Endodermal cell (in vitro differentiated cells): ENCODE results near the gene VPS54. TPM values are rescaled to one million over a fixed set of nuclear protein-coding genes. Genes with fewer than 3 reads are reported as not detected.
A peak's percentile ranks its signal among the peaks of the same experiment; 100 is the strongest.
"Not testable (repeated sequence)": the region's sequence is repeated elsewhere in the genome, so short reads cannot be mapped to it uniquely, and the experiment has no call there.

ENCODE experiments used
- DNase-seq: peaks from one replicate; pipeline ENCODE4 v3.0.0-alpha.2; 2017
- H3K27ac ChIP-seq: 2 replicates; pipeline ENCODE4 v1.5.1; 2013; ENCODE audit warnings: mild to moderate bottlenecking, low read depth, low read length, moderate library complexity
- H3K27me3 ChIP-seq: 2 replicates; pipeline ENCODE4 v1.6.1; 2013; ENCODE audit warnings: mild to moderate bottlenecking, low read length, moderate library complexity; ENCODE audit not compliant: insufficient read depth, control insufficient read depth, poor library complexity, severe bottlenecking
- H3K36me3 ChIP-seq: 2 replicates; pipeline ENCODE4 v1.7.0; 2013; ENCODE audit warnings: mild to moderate bottlenecking, low read length, moderate library complexity; ENCODE audit not compliant: control insufficient read depth, insufficient read depth
- H3K4me1 ChIP-seq: one replicate; pipeline ENCODE4 v1.7.0; 2013; ENCODE audit warnings: low read length; ENCODE audit not compliant: control insufficient read depth, insufficient read depth
- H3K4me3 ChIP-seq: 2 replicates; pipeline ENCODE4 v1.5.1; 2013; ENCODE audit warnings: mild to moderate bottlenecking, low read length, moderate library complexity
- H3K9ac ChIP-seq: 2 replicates; pipeline ENCODE4 v1.6.1; 2013; ENCODE audit warnings: mild to moderate bottlenecking, low read length, moderate library complexity; ENCODE audit not compliant: poor library complexity, severe bottlenecking; ENCODE audit errors: extremely low read depth
- H3K9me3 ChIP-seq: 2 replicates; pipeline ENCODE4 v1.6.1; 2013; ENCODE audit warnings: mild to moderate bottlenecking, low read length, moderate library complexity; ENCODE audit not compliant: control insufficient read depth
- H3K27ac Mint-ChIP-seq: 2 replicates; pipeline ENCODE4 v1.8.0; 2020; ENCODE audit warnings: mixed read lengths
- H3K27me3 Mint-ChIP-seq: 2 replicates; pipeline ENCODE4 v1.8.0; 2021; ENCODE audit warnings: mild to moderate bottlenecking, mixed read lengths; ENCODE audit not compliant: insufficient read depth
- H3K36me3 Mint-ChIP-seq: 2 replicates; pipeline ENCODE4 v1.8.0; 2020; ENCODE audit warnings: low read depth, mixed read lengths
- H3K4me1 Mint-ChIP-seq: 2 replicates; pipeline ENCODE4 v1.8.0; 2020; ENCODE audit warnings: mixed read lengths
- H3K4me3 Mint-ChIP-seq: 2 replicates; pipeline ENCODE4 v1.8.0; 2020; ENCODE audit warnings: mild to moderate bottlenecking, moderate library complexity, mixed read lengths
- H3K9me3 Mint-ChIP-seq: 2 replicates; pipeline ENCODE4 v1.8.0; 2020; ENCODE audit warnings: mild to moderate bottlenecking, mixed read lengths
- WGBS, 2 experiments: methylation state at CpG; one replicate each; pipeline versions ENCODE4 v1.1.5 to v1.1.7; 2013; ENCODE audit warnings: missing lambda C conversion rate in 2 of 2, mixed read lengths in 1 of 2; ENCODE audit not compliant: insufficient coverage in 1 of 2, insufficient read length in 1 of 2; 5-methylcytosine and 5-hydroxymethylcytosine counted together
- total RNA-seq, 2 donors: library from RNA; stranded (reverse); fragmentation: NEBNext Ultra II Directional in 1 of 2; extraction: Animal tissue kit (Norgen Biotek cat#: 25700) in 1 of 2; gene quantifications; 2 replicates in 1 of 2; 3 replicates in 1 of 2; pipeline ENCODE4 v1.2.1, GENCODE V29; 2021
- TF ChIP-seq, protein P1 (sequence below): fragments of 200-600 bp; sonication (generic); conservative IDR thresholded peaks from 2 replicates; pipeline ENCODE4 v1.5.0; 2021; ENCODE audit warnings: antibody characterized with exemption, mild to moderate bottlenecking

Gene VPS54
- total RNA-seq, 2 donors from 2014 or later: 18.4 to 25.7 TPM

DNA sequence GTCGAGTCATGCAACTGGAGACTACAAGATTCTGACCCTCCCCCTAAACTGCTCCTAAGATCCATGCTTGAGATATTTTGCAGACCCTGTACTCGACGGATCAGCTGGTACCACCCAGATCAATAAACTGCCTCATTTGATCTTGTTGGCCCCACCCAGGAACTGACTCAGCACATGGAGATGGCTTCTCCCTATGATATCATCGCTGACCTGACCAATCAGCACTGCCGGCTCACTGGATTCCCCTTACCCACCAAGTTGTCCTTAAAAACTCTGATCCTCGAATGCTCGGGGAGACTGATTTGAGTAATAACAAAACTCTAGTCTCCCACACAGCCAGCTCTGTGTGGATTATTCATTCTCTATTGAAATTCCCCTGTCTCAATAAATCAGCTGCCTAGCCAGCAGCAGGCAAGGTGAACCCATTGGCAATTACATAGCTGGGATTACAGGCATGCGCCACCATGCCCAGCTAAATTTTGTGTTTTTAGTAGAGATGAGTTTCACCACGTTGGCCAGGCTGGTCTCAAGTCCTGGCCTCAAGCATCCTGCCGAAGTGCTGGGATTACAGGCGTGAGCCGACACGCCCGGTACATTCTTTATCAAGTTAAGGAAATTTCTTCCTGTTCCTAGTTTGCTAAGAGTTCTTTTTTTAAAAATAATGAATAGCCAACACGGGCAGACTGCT lies 43.6 kb downstream of the VPS54 start:
- 85 to 88% methylated on average over 13 to 15 of the region's 15 CpGs for WGBS, 2 experiments
- H3K4me1 Mint-ChIP-seq: peaks cover 11% of the 10 kb centered on the region
- H3K4me3 Mint-ChIP-seq: no peak overlapping the region
- Histone ChIP-seq H3K4me3 (no peak overlapping the region), H3K27me3 (no peaks in the 10 kb centered on the region), H3K4me1 (no peaks in the 10 kb centered on the region), H3K9me3 (peaks cover 24% of the 10 kb centered on the region), H3K9ac (no peak overlapping the region), H3K36me3 (peaks cover 75% of the 10 kb centered on the region), H3K27ac (no peak overlapping the region)
- H3K27me3 Mint-ChIP-seq: no peaks in the 10 kb centered on the region
- DNase-seq: no peak
- peaks cover 16% of the 10 kb centered on the region for H3K9me3 Mint-ChIP-seq
- peaks cover 69% of the 10 kb centered on the region for H3K36me3 Mint-ChIP-seq
- H3K27ac Mint-ChIP-seq: no peak overlapping the region
- TF ChIP-seq, protein P1, sequence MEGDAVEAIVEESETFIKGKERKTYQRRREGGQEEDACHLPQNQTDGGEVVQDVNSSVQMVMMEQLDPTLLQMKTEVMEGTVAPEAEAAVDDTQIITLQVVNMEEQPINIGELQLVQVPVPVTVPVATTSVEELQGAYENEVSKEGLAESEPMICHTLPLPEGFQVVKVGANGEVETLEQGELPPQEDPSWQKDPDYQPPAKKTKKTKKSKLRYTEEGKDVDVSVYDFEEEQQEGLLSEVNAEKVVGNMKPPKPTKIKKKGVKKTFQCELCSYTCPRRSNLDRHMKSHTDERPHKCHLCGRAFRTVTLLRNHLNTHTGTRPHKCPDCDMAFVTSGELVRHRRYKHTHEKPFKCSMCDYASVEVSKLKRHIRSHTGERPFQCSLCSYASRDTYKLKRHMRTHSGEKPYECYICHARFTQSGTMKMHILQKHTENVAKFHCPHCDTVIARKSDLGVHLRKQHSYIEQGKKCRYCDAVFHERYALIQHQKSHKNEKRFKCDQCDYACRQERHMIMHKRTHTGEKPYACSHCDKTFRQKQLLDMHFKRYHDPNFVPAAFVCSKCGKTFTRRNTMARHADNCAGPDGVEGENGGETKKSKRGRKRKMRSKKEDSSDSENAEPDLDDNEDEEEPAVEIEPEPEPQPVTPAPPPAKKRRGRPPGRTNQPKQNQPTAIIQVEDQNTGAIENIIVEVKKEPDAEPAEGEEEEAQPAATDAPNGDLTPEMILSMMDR: no peak

DNA sequence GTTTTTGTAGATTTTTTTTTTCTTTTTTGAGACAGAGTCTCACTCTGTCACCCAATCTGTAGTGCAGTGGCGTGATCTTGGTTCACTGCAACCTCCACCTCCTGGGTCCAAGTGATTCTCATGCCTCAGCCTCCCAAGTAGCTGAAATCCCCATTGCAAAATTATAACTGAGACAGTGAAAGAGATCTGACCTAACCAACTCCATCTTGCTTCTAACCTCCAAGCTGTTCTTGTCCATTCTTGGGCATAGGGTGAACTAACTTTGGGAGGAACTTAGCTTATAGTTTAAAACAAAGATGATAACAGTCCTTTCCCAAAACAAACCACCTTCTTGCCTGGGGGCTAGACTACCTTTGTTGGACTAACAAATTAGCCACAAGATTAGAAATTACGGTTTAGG lies 44.2 kb downstream of the VPS54 start:
- H3K9me3 Mint-ChIP-seq: peaks cover 11% of the 10 kb centered on the region
- H3K36me3 Mint-ChIP-seq: peaks cover 64% of the 10 kb centered on the region
- WGBS, 2 experiments: 94 to 100% methylated on average over 1 to 2 of the region's 2 CpGs

DNA sequence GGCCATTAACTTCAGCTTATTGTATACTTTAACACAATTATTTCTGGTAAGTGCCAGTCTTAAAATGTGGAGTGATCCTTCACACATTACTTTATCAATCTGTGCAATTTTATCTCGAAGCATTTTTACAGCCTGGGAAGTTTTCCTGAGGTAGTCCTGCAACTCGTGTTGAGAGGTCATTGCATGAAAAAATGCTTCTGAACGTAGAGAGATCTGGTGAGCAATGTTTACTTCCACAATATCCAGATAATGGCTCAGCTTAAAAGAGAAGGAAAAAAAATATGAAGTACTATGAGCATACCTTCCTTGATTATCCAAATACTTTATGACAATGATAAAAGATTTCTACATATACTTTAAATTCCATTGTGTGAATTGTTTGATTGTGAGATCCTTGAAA lies 57.0 kb downstream of the VPS54 start:
- Histone ChIP-seq H3K4me3 (no peak overlapping the region), H3K27ac (no peak overlapping the region), H3K36me3 (peaks cover 66% of the 10 kb centered on the region), H3K4me1 (no peaks in the 10 kb centered on the region), H3K9me3 (no peaks in the 10 kb centered on the region), H3K9ac (no peak overlapping the region), H3K27me3 (no peaks in the 10 kb centered on the region)
- Mint-ChIP-seq H3K36me3 (peaks cover 37% of the 10 kb centered on the region), H3K27ac (no peak overlapping the region), H3K4me3 (no peak overlapping the region), H3K9me3 (no peaks in the 10 kb centered on the region), H3K4me1 (peaks cover 6% of the 10 kb centered on the region), H3K27me3 (no peaks in the 10 kb centered on the region)
- 94 to 96% methylated on average over 3 of the region's 3 CpGs for WGBS, 2 experiments
- TF ChIP-seq, protein P1: no peak
- DNase-seq: no peak

More for the DNA sequence above, 44.2 kb downstream of the VPS54 start:
- H3K4me1 Mint-ChIP-seq: peaks cover 11% of the 10 kb centered on the region
- H3K9me3 ChIP-seq: peaks cover 18% of the 10 kb centered on the region
- not testable (repeated sequence) for H3K27ac ChIP-seq, H3K27me3 Mint-ChIP-seq, DNase-seq, H3K9ac ChIP-seq, H3K4me1 ChIP-seq, H3K27me3 ChIP-seq, H3K4me3 Mint-ChIP-seq, H3K27ac Mint-ChIP-seq, H3K4me3 ChIP-seq
- peaks cover 74% of the 10 kb centered on the region for H3K36me3 ChIP-seq

DNA sequence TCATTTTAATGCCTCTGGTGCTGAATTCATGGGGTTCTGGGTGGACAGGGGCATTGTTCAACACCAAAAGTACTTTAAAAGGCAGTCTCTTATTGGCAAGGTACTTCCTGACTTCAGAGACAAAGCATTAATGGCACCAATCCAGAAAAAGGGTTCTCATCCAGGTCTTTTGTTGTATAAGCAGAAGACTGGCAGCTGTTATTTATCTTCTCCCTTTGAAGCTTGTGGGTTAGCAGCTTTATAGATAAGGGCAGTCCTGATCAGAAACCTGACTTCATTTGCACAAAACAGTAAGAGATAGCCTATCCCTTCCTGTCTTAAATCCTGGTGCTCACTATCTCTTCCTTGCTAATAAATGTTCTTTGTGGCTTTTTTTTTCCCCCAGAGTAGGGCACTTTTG lies 68.8 kb downstream of the VPS54 start:
- no peaks in the 10 kb centered on the region for H3K27me3 ChIP-seq
- Mint-ChIP-seq H3K4me3 (no peak overlapping the region), H3K9me3 (peaks cover 45% of the 10 kb centered on the region), H3K36me3 (peaks cover 56% of the 10 kb centered on the region), H3K27ac (no peak overlapping the region), H3K27me3 (no peaks in the 10 kb centered on the region), H3K4me1 (no peaks in the 10 kb centered on the region)
- no peak for DNase-seq
- H3K36me3 ChIP-seq: peaks cover 73% of the 10 kb centered on the region
- no peaks in the 10 kb centered on the region for H3K4me1 ChIP-seq
- TF ChIP-seq, protein P1: no peak
- no peak overlapping the region for H3K27ac ChIP-seq
- peak overlapping the region; percentile 64 for H3K4me3 ChIP-seq
- peaks cover 84% of the 10 kb centered on the region for H3K9me3 ChIP-seq
- H3K9ac ChIP-seq: no peak overlapping the region
